K562 (cell line): ENCODE data around the gene URM1. TPM values are rescaled to one million over a fixed set of nuclear protein-coding genes. Genes with fewer than 3 reads are reported as not detected.

ENCODE experiments used
- ATF7 ChIP-seq: fragments of 450-650 bp; IDR thresholded peaks from 2 replicates; pipeline ENCODE4 v1.7.1; 2014; ENCODE audit warnings: mild to moderate bottlenecking, moderate library complexity
- BACH1 ChIP-seq: fragments of 200-800 bp; sonication (Bioruptor generic); IDR thresholded peaks from 2 replicates; pipeline ENCODE4 v1.6.1; 2016; ENCODE audit warnings: missing genetic modification characterization, missing compliant biosample characterization
- CREB1 ChIP-seq, 2 experiments: sonication (generic) in 1 of 2; formaldehyde crosslinking in 1 of 2; IDR thresholded peaks; 2 replicates each; pipeline versions ENCODE4 v1.6.1 to v1.8.0; 2012 to 2022; ENCODE audit warnings: inconsistent platforms in 1 of 2, mild to moderate bottlenecking in 1 of 2, missing genetic modification reagents in 1 of 2, moderate library complexity in 1 of 2
- GATA2 ChIP-seq: sonication (generic); formaldehyde crosslinking; IDR thresholded peaks from 2 replicates; pipeline ENCODE4 v1.4.0; 2020; ENCODE audit warnings: mild to moderate bottlenecking, missing genetic modification reagents
- KDM5B ChIP-seq: fragments of 200-600 bp; sonication (generic); IDR thresholded peaks from 2 replicates; pipeline ENCODE4 v1.6.1; 2012; ENCODE audit warnings: low read depth, mild to moderate bottlenecking, moderate library complexity, low read length, control low read depth, inconsistent platforms; ENCODE audit not compliant: insufficient replicate concordance
- POLR2G ChIP-seq: fragments of 200-400 bp; formaldehyde crosslinking; IDR thresholded peaks from 2 replicates; pipeline ENCODE4 v1.6.1; 2017; ENCODE audit warnings: low read depth, mild to moderate bottlenecking, antibody characterized with exemption, low read length, moderate library complexity
- TAF15 ChIP-seq: fragments of 200-400 bp; formaldehyde crosslinking; IDR thresholded peaks from 2 replicates; pipeline ENCODE4 v1.6.1; 2017; ENCODE audit warnings: mild to moderate bottlenecking, low read depth, low read length, moderate library complexity
- USF2 ChIP-seq: sonication (generic); formaldehyde crosslinking; IDR thresholded peaks from 2 replicates; pipeline ENCODE4 v1.5.0; 2020; ENCODE audit warnings: missing genetic modification reagents
- ZBTB33 ChIP-seq: sonication (generic); formaldehyde crosslinking; IDR thresholded peaks from 2 replicates; pipeline ENCODE4 v1.8.1; 2023; ENCODE audit warnings: mild to moderate bottlenecking, missing genetic modification reagents
- ZBTB40 ChIP-seq, 2 experiments: fragments of 450-650 bp in 1 of 2; sonication (generic) in 1 of 2; formaldehyde crosslinking in 1 of 2; IDR thresholded peaks; 2 replicates each; pipeline versions ENCODE4 v1.7.1 to v1.9.0; 2016 to 2022; ENCODE audit warnings: inconsistent platforms in 1 of 2, mild to moderate bottlenecking in 1 of 2, missing genetic modification reagents in 1 of 2
- ZNF277 ChIP-seq: fragments of 250-450 bp; sonication (Bioruptor Pico); IDR thresholded peaks from 2 replicates; pipeline ENCODE4 v1.8.0; 2022; ENCODE audit warnings: inconsistent platforms, mild to moderate bottlenecking, moderate library complexity, borderline replicate concordance
- polyA plus RNA-seq, 8 experiments: library from polyadenylated mRNA; depleted of rRNA in 4 of 8; stranded (reverse) in 5 of 8; unstranded in 3 of 8; fragments of >200 nt; fragmentation: Nextera tagmentation in 2 of 8; fragmentation: Illumina TruSeq in 1 of 8; extraction: Ambion mirVana in 2 of 8; extraction: Trizol in 1 of 8; gene quantifications; 2 replicates each; pipeline versions ENCODE4 v1.2.1 to v1.2.3, GENCODE V29; 2011 to 2014; ENCODE audit warnings: inconsistent platforms in 1 of 8, missing spikeins in 1 of 8
- total RNA-seq, 7 experiments: library from RNA; depleted of rRNA in 6 of 7; stranded (reverse); fragments of >200 nt in 6 of 7; fragmentation: Illumina TruSeq in 2 of 7; extraction: Trizol in 2 of 7; gene quantifications; 2 replicates each; pipeline versions ENCODE4 v1.2.1 to v1.2.3, GENCODE V29; 2011 to 2021; ENCODE audit warnings: low replicate concordance in 1 of 7

Gene URM1
- total and polyA plus RNA-seq, 9 of the 15 experiments (the other 6 are each of a cell fraction or from before 2014, with no cell fraction given) = 10.1 to 88.9 (median 53.3) TPM

GRCh38 chr9:128428644-128429512 lies 57.7 kb downstream of the URM1 start (continued):
- TF ChIP-seq ZBTB40 (IDR thresholded peaks at IDR 0.05) (0 out of 2 replicates have a peak, but pooled peaks have one; percentile 27), ZBTB40 (CRISPR knock-in tag; IDR thresholded peaks at IDR 0.05) (no peak; the same call in 1 of the 2 replicates), ZNF277 (CRISPR knock-in tag) (no peak), USF2 (CRISPR knock-in tag) (peak; percentile 63), ATF7 (peak; percentile 29; the same call in 1 of the 2 replicates), GATA2 (peak; percentile 80), TAF15 (no peak), KDM5B (peak; percentile 81), BACH1 (0 out of 2 replicates have a peak, but pooled peaks have one; percentile 35), POLR2G (peak; percentile 91), ZBTB33 (CRISPR knock-in tag) (peak; percentile 81), CREB1 (IDR thresholded peaks at IDR 0.05) (peak; percentile 33; the same call in 1 of the 2 replicates), CREB1 (CRISPR knock-in tag; IDR thresholded peaks at IDR 0.05) (peak; percentile 41; the same call in 1 of the 2 replicates)
